PFSK-1 (cell line): ENCODE measurements around the gene SNX10.

ENCODE experiments used
- FOXP2 ChIP-seq: optimal IDR thresholded peaks from 2 replicates; pipeline ENCODE3; 2011; ENCODE audit warnings: borderline replicate concordance, control low read depth, inconsistent platforms; ENCODE audit not compliant: insufficient read depth; ENCODE audit errors: extremely low read length, extremely low read depth
- POLR2AphosphoS5 ChIP-seq: IDR thresholded peaks from 2 replicates; pipeline ENCODE4 v1.6.1; 2012; ENCODE audit warnings: low read depth, mild to moderate bottlenecking, control low read depth, low read length, moderate library complexity
- REST ChIP-seq, 2 experiments: IDR thresholded peaks; 2 replicates each; pipeline versions ENCODE4 v1.6.1 to v1.8.0; 2011 to 2012; ENCODE audit warnings: low read depth in 2 of 2, low read length in 2 of 2, control low read depth in 1 of 2, inconsistent platforms in 1 of 2, mild to moderate bottlenecking in 1 of 2, moderate library complexity in 1 of 2; ENCODE audit not compliant: insufficient read depth in 1 of 2
- SIN3A ChIP-seq: IDR thresholded peaks from 2 replicates; pipeline ENCODE4 v1.6.1; 2012; ENCODE audit warnings: mild to moderate bottlenecking, low read length, moderate library complexity, borderline replicate concordance; ENCODE audit not compliant: insufficient read depth
- TAF1 ChIP-seq: IDR thresholded peaks from 2 replicates; pipeline ENCODE4 v1.6.1; 2012; ENCODE audit warnings: low read length, control low read depth, borderline replicate concordance; ENCODE audit not compliant: insufficient read depth

The SNX10 gene

GRCh38 chr7:26370011-26370410 is 78.3 kb downstream of the SNX10 start:
- no peak for TF ChIP-seq TAF1
- no peak for TF ChIP-seq SIN3A
- TF ChIP-seq POLR2AphosphoS5, result no peak
- no peak for TF ChIP-seq REST (IDR thresholded peaks at IDR 0.05; ENCODE audit: insufficient read depth in 1 of 2, low read depth in 2 of 2, low read length in 2 of 2)
- no peak for TF ChIP-seq FOXP2

- TF ChIP-seq FOXP2 (no peak), SIN3A (no peak), POLR2AphosphoS5 (no peak), REST (IDR thresholded peaks at IDR 0.05; ENCODE audit: insufficient read depth in 1 of 2, low read depth in 2 of 2, low read length in 2 of 2) (no peak), TAF1 (no peak)
Observed at GRCh38 chr7:26372249-26372648, 80.6 kb downstream of the SNX10 start.

GRCh38 chr7:26372704-26373103 is 81.0 kb downstream of the SNX10 start:
- TF ChIP-seq FOXP2, result no peak
- no peak for TF ChIP-seq POLR2AphosphoS5
- no peak for TF ChIP-seq REST (IDR thresholded peaks at IDR 0.05; ENCODE audit: insufficient read depth in 1 of 2, low read depth in 2 of 2, low read length in 2 of 2)
- no peak for TF ChIP-seq TAF1
- TF ChIP-seq SIN3A, result no peak

GRCh38 chr7:26374647-26375373 is 83.1 kb downstream of the SNX10 start:
- TF ChIP-seq TAF1 (no peak), REST (IDR thresholded peaks at IDR 0.05; ENCODE audit: insufficient read depth in 1 of 2, low read depth in 2 of 2, low read length in 2 of 2) (no peak), FOXP2 (no peak), SIN3A (no peak), POLR2AphosphoS5 (no peak)

GRCh38 chr7:26375726-26376174 is 84.1 kb downstream of the SNX10 start:
- TF ChIP-seq SIN3A (no peak), TAF1 (no peak), POLR2AphosphoS5 (no peak), REST (IDR thresholded peaks at IDR 0.05; ENCODE audit: insufficient read depth in 1 of 2, low read depth in 2 of 2, low read length in 2 of 2) (no peak), FOXP2 (no peak)
